ENCODE data around the gene OSTC. TPM values are rescaled to one million over a fixed set of nuclear protein-coding genes. Genes with fewer than 3 reads are reported as not detected.

Gene OSTC
- total and polyA plus RNA-seq, 2 of the 13 experiments (the other 11 are each of a cell fraction or from before 2014, with no cell fraction given): 208 to 380 TPM

DNA sequence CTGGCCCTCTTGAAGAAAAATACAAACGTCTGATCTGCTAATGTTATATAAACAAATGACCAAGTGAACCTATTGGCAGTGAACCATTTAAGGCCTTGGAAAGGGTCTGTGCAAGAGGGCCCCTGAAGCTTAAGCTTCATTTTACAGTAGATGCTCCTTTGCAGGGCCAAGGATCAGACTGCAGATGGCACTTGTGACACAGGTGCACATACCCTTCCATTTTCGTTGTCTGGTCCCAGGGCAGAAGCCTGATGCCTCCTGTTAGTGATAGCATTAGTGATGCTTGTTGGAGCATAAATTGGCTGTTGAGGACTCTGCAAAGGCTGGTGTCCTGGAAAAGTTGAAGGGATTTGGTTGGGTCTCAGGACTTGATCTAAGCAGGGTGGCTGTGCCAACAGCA, 65.9 kb downstream of the OSTC start:
- Histone ChIP-seq H3K4me2 (ENCODE audit: low read depth, low read length) (no peak overlapping the region), H3K27ac (ENCODE audit: extremely low read length, insufficient read depth, low read length) (no peak overlapping the region), H3K36me3 (replicated peaks in 1 of 2; ENCODE audit: control insufficient read depth in 1 of 2, insufficient read depth in 2 of 2, low read length in 2 of 2) (no peaks in the 10 kb centered on the region), H4K20me1 (ENCODE audit: insufficient read depth, low read length) (no peaks in the 10 kb centered on the region), H3K4me3 (replicated peaks in 1 of 3; ENCODE audit: insufficient read depth in 1 of 3, low read depth in 2 of 3, low read length in 3 of 3) (no peak overlapping the region), H3K9ac (ENCODE audit: insufficient read depth, low read depth, low read length) (no peak overlapping the region), H3K9me3 (ENCODE audit: low read length) (no peaks in the 10 kb centered on the region), H2AFZ (ENCODE audit: low read length) (no peak overlapping the region), H3K4me1 (ENCODE audit: insufficient read depth, low read length) (peaks cover 11% of the 10 kb centered on the region; the same call in 1 of the 2 replicates), H3K27me3 (ENCODE audit: control insufficient read depth in 1 of 2, insufficient read depth in 2 of 2, low read length in 2 of 2) (0 out of 5 replicates have a peak, but pooled peaks cover 0 to 4% of the 10 kb centered on the region in 2 experiments), H3K79me2 (ENCODE audit: insufficient read depth, low read length) (no peaks in the 10 kb centered on the region)
- ChIA-PET POLR2A (no interaction called here), CTCF (ENCODE audit: low intra/inter-chr PET ratio, low total read pairs) (no interaction called here)
- no TSS peak for BruUV-seq (replicated peaks)
- DNase-seq (ENCODE audit: low spot score): no peak
- in situ Hi-C loops (cut with HindIII; ENCODE audit: extremely low pct_ligation_motif_present, low pct_unique_long_range_greater_than_20kb) (no loop called here), intact Hi-C loops (cut with micrococcal nuclease; ENCODE audit: unreplicated experiment) (no loop called here)
- WGBS (ENCODE audit: low lambda C conversion rate): 0% methylated on average over 2 of the region's 2 CpGs
- FAIRE-seq: no peak
- peak; percentile 45 for TF ChIP-seq STAG1 (CRISPR knock-in tag; IDR thresholded peaks at IDR 0.05)
- peak; percentile 6; the same call in 1 of the 2 replicates for TF ChIP-seq SMC3 (IDR thresholded peaks at IDR 0.05; ENCODE audit: low read length)
- TF ChIP-seq ELF1 (CRISPR knock-in tag; IDR thresholded peaks at IDR 0.05): no peak
- TF ChIP-seq CTCF (CRISPR knock-in tag; IDR thresholded peaks at IDR 0.05): peak; percentile 42
- ATAC-seq: 0 out of 3 replicates have a peak, but pooled peaks have one; percentile 35

GRCh38 chr4:108717386-108717785, 67.0 kb downstream of the OSTC start:
- no peak overlapping the region for H3K4me3 ChIP-seq (replicated peaks in 1 of 3; ENCODE audit: insufficient read depth in 1 of 3, low read depth in 2 of 3, low read length in 3 of 3)
- no peak overlapping the region for H3K27ac ChIP-seq (ENCODE audit: extremely low read length, insufficient read depth, low read length)
- WGBS (ENCODE audit: low lambda C conversion rate): 3% methylated on average over 2 of the region's 2 CpGs
- H3K27me3 ChIP-seq (ENCODE audit: control insufficient read depth in 1 of 2, insufficient read depth in 2 of 2, low read length in 2 of 2): 0 out of 5 replicates have a peak, but pooled peaks cover 0 to 4% of the 10 kb centered on the region in 2 experiments
- H3K36me3 ChIP-seq (replicated peaks in 1 of 2; ENCODE audit: control insufficient read depth in 1 of 2, insufficient read depth in 2 of 2, low read length in 2 of 2): no peaks in the 10 kb centered on the region
- POLR2A ChIA-PET: no interaction called here
- no peak for ATAC-seq
- H3K9me3 ChIP-seq (ENCODE audit: low read length): no peaks in the 10 kb centered on the region
- in situ Hi-C loops (cut with HindIII; ENCODE audit: extremely low pct_ligation_motif_present, low pct_unique_long_range_greater_than_20kb): no loop called here
- BruUV-seq (replicated peaks): no TSS peak
- H3K4me2 ChIP-seq (ENCODE audit: low read depth, low read length): no peak overlapping the region
- no peak overlapping the region for H3K9ac ChIP-seq (ENCODE audit: insufficient read depth, low read depth, low read length)
- H2AFZ ChIP-seq (ENCODE audit: low read length): no peak overlapping the region
- CTCF ChIA-PET (ENCODE audit: low intra/inter-chr PET ratio, low total read pairs): no interaction called here
- intact Hi-C loops (cut with micrococcal nuclease; ENCODE audit: unreplicated experiment): no loop called here
- peaks cover 11% of the 10 kb centered on the region; the same call in 1 of the 2 replicates for H3K4me1 ChIP-seq (ENCODE audit: insufficient read depth, low read length)
- FAIRE-seq: no peak
- no peak for DNase-seq (ENCODE audit: low spot score)
- H4K20me1 ChIP-seq (ENCODE audit: insufficient read depth, low read length): no peaks in the 10 kb centered on the region
- H3K79me2 ChIP-seq (ENCODE audit: insufficient read depth, low read length): no peaks in the 10 kb centered on the region
- no peak for TF ChIP-seq ZNF564 (CRISPR knock-in tag; IDR thresholded peaks at IDR 0.05)
- no peak for TF ChIP-seq TRIM24 (CRISPR knock-in tag; IDR thresholded peaks at IDR 0.05)
- no peak for TF ChIP-seq SRSF9 (IDR thresholded peaks at IDR 0.05; ENCODE audit: borderline replicate concordance, insufficient read depth, low read depth, low read length, poor library complexity, severe bottlenecking)
- TF ChIP-seq HIC2 (CRISPR knock-in tag; IDR thresholded peaks at IDR 0.05; ENCODE audit: low read depth): no peak
- TF ChIP-seq HDAC6 (IDR thresholded peaks at IDR 0.05; ENCODE audit: low read depth, low read length): no peak
- TF ChIP-seq, protein P1, sequence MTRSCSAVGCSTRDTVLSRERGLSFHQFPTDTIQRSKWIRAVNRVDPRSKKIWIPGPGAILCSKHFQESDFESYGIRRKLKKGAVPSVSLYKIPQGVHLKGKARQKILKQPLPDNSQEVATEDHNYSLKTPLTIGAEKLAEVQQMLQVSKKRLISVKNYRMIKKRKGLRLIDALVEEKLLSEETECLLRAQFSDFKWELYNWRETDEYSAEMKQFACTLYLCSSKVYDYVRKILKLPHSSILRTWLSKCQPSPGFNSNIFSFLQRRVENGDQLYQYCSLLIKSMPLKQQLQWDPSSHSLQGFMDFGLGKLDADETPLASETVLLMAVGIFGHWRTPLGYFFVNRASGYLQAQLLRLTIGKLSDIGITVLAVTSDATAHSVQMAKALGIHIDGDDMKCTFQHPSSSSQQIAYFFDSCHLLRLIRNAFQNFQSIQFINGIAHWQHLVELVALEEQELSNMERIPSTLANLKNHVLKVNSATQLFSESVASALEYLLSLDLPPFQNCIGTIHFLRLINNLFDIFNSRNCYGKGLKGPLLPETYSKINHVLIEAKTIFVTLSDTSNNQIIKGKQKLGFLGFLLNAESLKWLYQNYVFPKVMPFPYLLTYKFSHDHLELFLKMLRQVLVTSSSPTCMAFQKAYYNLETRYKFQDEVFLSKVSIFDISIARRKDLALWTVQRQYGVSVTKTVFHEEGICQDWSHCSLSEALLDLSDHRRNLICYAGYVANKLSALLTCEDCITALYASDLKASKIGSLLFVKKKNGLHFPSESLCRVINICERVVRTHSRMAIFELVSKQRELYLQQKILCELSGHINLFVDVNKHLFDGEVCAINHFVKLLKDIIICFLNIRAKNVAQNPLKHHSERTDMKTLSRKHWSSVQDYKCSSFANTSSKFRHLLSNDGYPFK (CRISPR knock-in tag; IDR thresholded peaks at IDR 0.05; ENCODE audit: borderline replicate concordance): no peak
- TF ChIP-seq ZNF792 (CRISPR knock-in tag; IDR thresholded peaks at IDR 0.05): no peak

Data from HepG2 (cell line).